Activated B cell treated with CpG ODN at 0.5 μM for 24 hours (primary cell): Measurements from ENCODE around the gene MORN1. TPM values are rescaled to one million over a fixed set of nuclear protein-coding genes. Genes with fewer than 3 reads are reported as not detected.

Source experiments
- ATAC-seq: fragments of 200-7000 bp; cut with Tn5 transposase; one replicate; pipeline ENCODE4 v1.10.0; 2021; ENCODE audit warnings: low read depth, mild to moderate bottlenecking, moderate library complexity
- CTCF ChIA-PET: fragments of 350-600 bp; sonication (Branson Sonifier 250); formaldehyde crosslinking; loops from one replicate; lab custom pipeline; 2021; ENCODE audit warnings: antibody characterized with exemption; lab: Charles Lee
- POLR2A ChIA-PET: fragments of 350-600 bp; sonication (Branson Sonifier 250); formaldehyde crosslinking; loops from one replicate; lab custom pipeline; 2021; ENCODE audit warnings: antibody characterized with exemption; lab: Charles Lee
- DNase-seq: peaks from one replicate; pipeline ENCODE4 v3.0.0; 2022
- H3K27ac Mint-ChIP-seq: one replicate; pipeline ENCODE4 v1.8.0; 2020; ENCODE audit warnings: mixed read lengths
- H3K27me3 Mint-ChIP-seq: one replicate; pipeline ENCODE4 v1.8.0; 2021; ENCODE audit warnings: mixed read lengths
- H3K36me3 Mint-ChIP-seq: one replicate; pipeline ENCODE4 v1.8.0; 2021; ENCODE audit warnings: low read depth, mixed read lengths
- H3K4me1 Mint-ChIP-seq: one replicate; pipeline ENCODE4 v1.8.0; 2021; ENCODE audit warnings: mixed read lengths
- H3K4me3 Mint-ChIP-seq: one replicate; pipeline ENCODE4 v1.8.0; 2020; ENCODE audit warnings: mild to moderate bottlenecking, mixed read lengths
- H3K9me3 Mint-ChIP-seq: one replicate; pipeline ENCODE4 v1.8.0; 2020; ENCODE audit warnings: mixed read lengths
- CTCF ChIP-seq: fragments of 200-600 bp; IDR thresholded peaks from one replicate; pipeline ENCODE4 v1.8.0; 2022; ENCODE audit warnings: antibody characterized with exemption, mild to moderate bottlenecking
- intact Hi-C: fragments of 100-400 bp; cut with micrococcal nuclease; formaldehyde crosslinking; loops from one replicate; pipeline ENCODE4 v1.15.1; 2024
- total RNA-seq: library from RNA; stranded (reverse); gene quantifications from 2 replicates; pipeline ENCODE4 v1.2.3, GENCODE V29; 2022

Gene MORN1
- total RNA-seq, 1 donor from 2014 or later = 17.8 TPM

- Mint-ChIP-seq H3K36me3 (peaks cover 76% of the 10 kb centered on the region), H3K9me3 (no peaks in the 10 kb centered on the region), H3K27ac (no peak overlapping the region), H3K4me1 (no peaks in the 10 kb centered on the region), H3K4me3 (no peak overlapping the region), H3K27me3 (no peaks in the 10 kb centered on the region)
- ATAC-seq = no peak
- CTCF ChIA-PET = interaction anchor here (1.2 kb wide), 1 partner anchor 10 kb away, joined by 3 read pairs; no protein-coding TSS in a partner anchor
- no peak for TF ChIP-seq CTCF
- intact Hi-C loops = no loop called here
- DNase-seq = no peak
- POLR2A ChIA-PET = no interaction called here
These were observed 13.0 kb upstream of the MORN1 start for GRCh38 chr1:2404142-2404889.

- H3K4me3 Mint-ChIP-seq = no peak overlapping the region
- POLR2A ChIA-PET = no interaction called here
These were observed 11.9 kb upstream of the MORN1 start for GRCh38 chr1:2403273-2403672.

GRCh38 chr1:2402420-2402819 is 11.1 kb upstream of the MORN1 start:
- Mint-ChIP-seq H3K4me1 (no peaks in the 10 kb centered on the region), H3K36me3 (peaks cover 77% of the 10 kb centered on the region), H3K27ac (peak overlapping the region; percentile 46), H3K4me3 (no peak overlapping the region), H3K9me3 (no peaks in the 10 kb centered on the region), H3K27me3 (no peaks in the 10 kb centered on the region)
- intact Hi-C loops = no loop called here
- TF ChIP-seq CTCF = no peak
- ChIA-PET POLR2A (no interaction called here), CTCF (interaction anchor here (0.8 kb wide), 1 partner anchor 11 kb away, joined by 3 read pairs; the partner anchor contains the start of genes MORN1 and RER1)
- ATAC-seq = no peak
- no peak for DNase-seq

More at GRCh38 chr1:2403273-2403672, 11.9 kb upstream of the MORN1 start:
- Mint-ChIP-seq H3K4me1 (no peaks in the 10 kb centered on the region), H3K27ac (no peak overlapping the region), H3K36me3 (peaks cover 79% of the 10 kb centered on the region), H3K9me3 (no peaks in the 10 kb centered on the region), H3K27me3 (no peaks in the 10 kb centered on the region)
- TF ChIP-seq CTCF = no peak
- ATAC-seq = no peak
- CTCF ChIA-PET = no interaction called here
- DNase-seq = no peak
- intact Hi-C loops = no loop called here

GRCh38 chr1:2400950-2401649 is 9.7 kb upstream of the MORN1 start:
- Mint-ChIP-seq H3K4me3 (no peak overlapping the region), H3K36me3 (peaks cover 81% of the 10 kb centered on the region), H3K4me1 (peaks cover 7% of the 10 kb centered on the region), H3K27me3 (no peaks in the 10 kb centered on the region), H3K27ac (no peak overlapping the region), H3K9me3 (no peaks in the 10 kb centered on the region)
- ATAC-seq = no peak
- DNase-seq = no peak
- CTCF ChIA-PET = no interaction called here
- intact Hi-C loops = no loop called here
- no peak for TF ChIP-seq CTCF
- POLR2A ChIA-PET = no interaction called here

- intact Hi-C loops = no loop called here
- CTCF ChIA-PET = no interaction called here
- Mint-ChIP-seq H3K4me1 (peaks cover 7% of the 10 kb centered on the region), H3K36me3 (peaks cover 83% of the 10 kb centered on the region), H3K27me3 (no peaks in the 10 kb centered on the region), H3K4me3 (no peak overlapping the region), H3K27ac (no peak overlapping the region), H3K9me3 (no peaks in the 10 kb centered on the region)
- POLR2A ChIA-PET = no interaction called here
- DNase-seq (no peak), ATAC-seq (no peak)
- no peak for TF ChIP-seq CTCF
These were observed 9.2 kb upstream of the MORN1 start for GRCh38 chr1:2400576-2400909.
